ENCODE data around the gene ECE1.
"Not testable (repeated sequence)": the region's sequence is repeated elsewhere in the genome, so short reads cannot be mapped to it uniquely, and the experiment has no call there.

Gene ECE1

DNA sequence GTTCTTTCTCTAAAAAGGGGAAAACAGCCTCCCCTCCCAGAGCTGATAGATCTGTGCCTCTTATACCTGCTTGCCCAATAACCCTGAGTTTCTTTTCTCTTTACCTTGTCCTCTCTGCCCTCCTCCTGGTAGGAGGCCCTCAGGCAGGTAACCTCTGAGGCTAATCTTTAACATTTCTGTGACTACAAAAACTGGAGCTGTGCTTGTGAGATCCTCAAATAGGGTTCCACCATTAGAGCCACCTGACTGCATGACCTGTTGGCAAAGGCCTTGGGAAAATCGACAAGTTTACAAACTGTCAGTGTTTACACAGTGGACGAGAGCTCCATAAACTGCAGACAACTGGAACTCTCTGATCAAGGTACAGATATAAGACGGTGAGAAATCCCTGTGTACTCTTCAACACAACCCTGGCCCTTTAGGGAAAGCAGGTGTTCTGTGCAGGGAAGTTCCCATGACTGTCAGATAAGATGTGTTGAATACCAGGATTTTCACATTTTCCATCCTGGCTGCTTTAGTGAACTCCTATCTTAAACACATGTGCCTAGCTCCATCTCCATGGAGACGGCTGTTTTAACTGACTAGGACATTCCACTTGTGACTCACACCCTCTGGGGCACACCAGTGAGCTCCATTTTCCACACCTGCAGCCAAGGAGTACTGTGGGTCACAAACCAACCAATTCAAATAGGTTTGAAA, 38.3 kb downstream of the ECE1 start:
- DNase-seq (ENCODE audit: low spot score) = no peak

GRCh38 chr1:21249940-21250493, 40.2 kb downstream of the ECE1 start:
- DNase-seq (ENCODE audit: low spot score) = no peak

DNA sequence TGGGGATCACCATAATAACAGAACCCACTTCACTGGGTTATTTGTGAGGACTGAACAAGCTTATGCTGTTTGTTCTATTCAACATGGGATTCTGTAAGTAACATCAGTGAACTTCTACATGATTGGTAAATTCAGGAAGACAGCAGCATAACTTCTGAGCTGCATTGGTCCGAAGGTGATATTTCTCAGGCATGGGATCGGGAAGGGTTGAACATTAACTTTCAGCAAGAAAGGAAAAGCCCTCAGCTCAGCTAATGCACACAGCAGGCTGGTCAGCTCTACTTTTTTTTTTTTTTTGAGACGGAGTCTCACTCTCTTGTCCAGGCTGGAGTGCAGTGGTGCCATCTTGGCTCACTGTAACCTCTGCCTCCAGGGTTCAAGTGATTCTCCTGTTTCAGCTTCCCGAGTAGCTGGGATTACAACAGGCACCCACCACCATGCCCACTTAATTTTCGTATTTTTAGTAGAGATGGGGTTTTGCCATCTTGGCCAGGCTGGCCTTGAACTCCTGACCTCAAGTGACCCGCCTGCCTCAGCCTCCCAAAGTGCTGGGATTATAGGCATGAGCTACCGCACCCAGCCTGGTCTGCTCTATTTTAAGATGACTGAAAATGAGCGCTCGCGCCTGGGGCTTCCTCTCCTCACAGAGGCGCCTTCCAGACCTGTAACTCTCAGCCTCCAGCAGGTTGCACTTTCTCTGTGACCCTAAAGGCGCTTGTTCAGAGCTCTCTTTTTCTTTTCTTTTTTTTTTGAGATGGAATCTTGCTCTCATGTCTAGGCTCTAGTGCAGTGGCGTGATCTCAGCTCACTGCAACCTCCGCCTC, 42.2 kb downstream of the ECE1 start:
- no peak for DNase-seq (ENCODE audit: low spot score)

DNA sequence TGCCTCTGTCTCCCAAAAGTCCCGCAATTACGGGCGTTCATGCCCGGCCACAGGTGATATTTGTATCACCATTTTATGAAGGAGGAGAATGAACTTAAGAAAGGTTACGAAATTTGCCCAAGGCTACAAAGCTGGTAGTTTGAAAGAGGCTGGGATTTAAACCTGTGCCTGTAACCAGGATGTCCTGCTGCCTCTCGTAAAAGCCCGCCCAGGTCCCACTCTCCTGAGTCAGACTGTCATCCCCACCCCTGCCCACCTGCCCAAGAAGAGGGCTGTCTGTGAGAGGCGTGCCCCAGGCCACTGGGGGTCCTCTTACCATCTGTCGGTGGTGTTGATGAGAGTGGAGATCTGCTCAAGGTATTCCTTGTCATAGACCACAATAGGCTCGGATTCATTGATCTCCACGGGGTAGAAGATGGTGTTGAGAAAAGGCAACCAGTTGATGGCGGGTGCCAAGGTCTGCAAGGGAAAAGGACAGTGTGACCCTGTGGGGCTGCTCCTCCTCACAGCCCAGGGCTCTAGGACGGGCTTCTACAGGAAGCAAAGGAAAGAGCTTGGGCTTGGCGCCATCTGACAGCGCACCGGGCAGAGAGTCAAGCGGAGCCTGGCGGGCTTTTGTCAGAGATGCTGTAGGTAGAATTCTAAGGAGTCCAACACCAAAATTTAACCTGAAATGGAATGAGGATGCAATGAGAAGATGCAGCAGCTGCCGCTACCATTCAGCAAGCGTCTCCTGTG, 43.2 kb downstream of the ECE1 start:
- no peak for DNase-seq (ENCODE audit: low spot score)

GRCh38 chr1:21245688-21246229, 44.5 kb downstream of the ECE1 start:
- DNase-seq (ENCODE audit: low spot score) = no peak

GRCh38 chr1:21244986-21245687, 45.1 kb downstream of the ECE1 start:
- no peak for DNase-seq (ENCODE audit: low spot score)

DNA sequence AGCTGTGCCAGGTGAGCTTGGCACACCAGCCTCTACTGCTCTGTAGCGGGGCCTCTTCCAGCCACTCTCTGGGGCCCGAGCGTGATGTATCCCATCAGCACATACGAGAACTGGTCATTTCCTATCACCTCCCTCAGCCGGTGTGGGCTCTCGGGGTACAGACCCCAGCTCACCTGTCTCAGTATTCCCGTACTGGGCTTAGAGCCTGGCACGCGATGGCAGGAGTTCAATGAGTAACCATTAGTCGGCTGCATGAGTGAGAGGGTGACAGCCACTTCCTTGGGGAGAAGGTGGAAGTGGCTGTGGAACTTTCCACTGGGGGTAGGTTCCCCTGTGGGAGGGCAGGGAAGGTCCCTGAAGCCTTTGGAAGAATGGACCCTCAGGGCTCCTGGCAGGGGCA, 46.1 kb downstream of the ECE1 start:
- DNase-seq (ENCODE audit: low spot score) = no peak

DNA sequence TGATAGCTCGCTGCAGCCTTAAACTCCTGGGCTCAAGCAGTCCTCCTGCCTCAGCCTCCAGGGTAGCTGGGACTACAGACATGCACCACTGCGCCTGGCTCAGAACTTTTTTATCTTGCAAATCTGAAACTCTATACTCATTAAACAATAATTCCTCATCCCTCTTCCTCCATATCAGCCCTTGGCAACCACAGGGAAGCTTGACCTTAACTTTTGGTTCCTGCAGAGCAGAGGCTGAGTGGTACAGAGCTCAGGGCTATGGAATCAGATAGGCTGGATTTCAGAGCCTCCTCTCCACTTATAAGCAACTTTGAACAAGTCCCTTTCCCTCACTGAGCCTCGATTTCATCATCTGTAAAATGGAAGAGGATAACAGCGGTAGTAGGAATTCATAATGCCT, 47.4 kb downstream of the ECE1 start:
- DNase-seq (ENCODE audit: low spot score) = no peak

DNA sequence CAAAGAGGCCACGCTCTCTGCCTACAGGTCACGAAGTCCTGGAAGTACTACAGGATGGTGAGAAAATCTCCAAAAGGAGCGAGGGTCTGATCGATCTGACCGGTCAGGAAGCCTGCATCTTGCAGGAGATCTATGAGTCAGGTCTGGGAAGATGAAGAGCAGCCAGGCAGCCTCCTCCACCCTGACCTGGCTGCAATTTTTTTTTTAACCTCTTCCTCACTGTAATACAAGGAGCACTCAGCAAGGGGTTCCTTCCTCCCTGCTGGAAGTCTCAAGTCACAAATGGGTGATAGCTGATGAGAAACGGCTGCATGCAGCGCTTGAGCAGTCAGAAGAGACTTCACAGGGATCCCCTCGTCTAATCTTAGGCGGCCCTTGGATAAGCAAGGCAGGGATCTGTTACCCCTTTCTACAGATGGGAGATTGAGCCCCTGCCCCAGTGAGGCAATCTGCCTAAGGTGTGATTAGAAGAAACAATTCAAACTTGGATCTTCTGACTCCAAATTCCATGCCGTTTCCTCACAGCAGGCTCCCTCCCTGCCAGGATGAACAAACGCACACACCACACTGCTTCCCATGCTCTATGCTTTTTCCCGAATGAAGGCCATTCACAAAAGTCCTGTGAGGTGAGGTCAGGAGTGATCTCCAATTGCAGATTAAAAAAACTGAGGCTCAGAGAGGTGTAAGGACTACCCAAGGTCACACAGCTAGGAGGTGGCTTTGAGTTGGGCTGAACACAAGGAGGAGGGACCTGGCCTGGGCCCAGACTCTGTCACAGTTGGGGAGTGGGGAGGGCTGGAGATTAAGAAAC, 48.3 kb downstream of the ECE1 start:
- DNase-seq (ENCODE audit: low spot score) = no peak

GRCh38 chr1:21240706-21241105, 49.6 kb downstream of the ECE1 start:
- DNase-seq (ENCODE audit: low spot score) = no peak

DNA sequence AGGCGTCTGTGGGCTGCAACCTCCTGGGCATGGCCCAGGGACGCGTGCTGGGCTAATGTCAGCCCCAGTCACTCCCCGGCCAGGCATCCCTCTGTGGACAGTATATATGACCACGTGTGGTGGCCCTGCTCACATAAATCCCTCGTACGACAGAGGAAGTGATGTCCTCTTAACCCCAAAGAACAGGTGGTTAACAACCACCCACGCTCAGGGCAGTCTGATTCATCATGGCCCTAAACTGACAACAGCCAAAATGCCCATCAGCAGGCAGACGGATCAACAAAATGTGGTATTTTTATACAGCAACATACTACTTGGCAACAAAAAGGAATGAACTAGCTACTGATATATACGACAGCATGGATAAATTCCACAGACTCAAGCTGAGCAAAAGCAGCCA, 51.0 kb downstream of the ECE1 start:
- DNase-seq (ENCODE audit: low spot score) = no peak

- DNase-seq (ENCODE audit: low spot score) = no peak
These were observed 52.0 kb downstream of the ECE1 start for GRCh38 chr1:21238141-21238800.

- DNase-seq (ENCODE audit: low spot score) = no peak
These were observed 52.7 kb downstream of the ECE1 start for GRCh38 chr1:21237446-21238088.

DNA sequence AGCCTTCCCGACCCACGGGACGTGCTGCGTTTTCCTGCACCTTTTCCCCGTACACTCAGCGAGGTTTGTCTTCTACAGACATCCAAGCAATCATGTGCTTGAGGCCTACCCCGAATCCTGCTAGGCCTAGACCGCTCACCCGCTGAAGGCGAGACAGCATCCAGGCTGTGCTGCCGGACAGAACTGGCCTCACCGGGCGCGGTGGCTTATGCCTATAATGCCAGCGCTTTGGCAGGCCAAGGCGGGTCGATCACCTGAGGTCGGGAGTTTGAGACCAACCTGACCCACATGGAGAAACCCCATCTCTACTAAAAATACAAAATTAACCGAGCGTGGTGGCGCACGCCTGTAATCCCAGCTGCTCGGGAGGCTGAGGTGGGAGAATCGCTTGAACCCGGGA, 54.1 kb downstream of the ECE1 start:
- no peak for DNase-seq (ENCODE audit: low spot score)

- no peak for DNase-seq (ENCODE audit: low spot score)
These were observed 55.5 kb downstream of the ECE1 start for GRCh38 chr1:21234779-21235178.

- no peak for DNase-seq (ENCODE audit: low spot score)
These were observed 56.8 kb downstream of the ECE1 start for GRCh38 chr1:21233490-21233889.

DNA sequence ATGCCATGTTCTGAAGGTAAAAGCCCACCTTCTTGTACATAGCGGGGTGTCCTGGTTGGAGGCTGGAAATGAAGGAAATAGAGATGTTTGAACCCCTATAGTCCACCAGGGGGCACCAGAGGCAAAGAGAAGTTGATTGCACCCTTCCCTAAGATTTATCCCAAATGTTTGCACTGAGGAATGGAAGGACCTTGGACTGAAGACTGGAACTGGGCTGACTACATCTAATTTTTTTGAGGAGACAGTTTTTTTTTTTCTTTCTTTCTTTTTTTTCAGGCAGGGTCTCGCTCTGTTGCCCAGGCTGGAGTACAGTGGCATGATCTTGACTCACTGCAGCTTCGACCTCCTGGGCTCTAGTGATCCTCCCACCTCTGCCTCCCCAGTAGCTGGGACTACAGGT, 58.2 kb downstream of the ECE1 start:
- DNase-seq (ENCODE audit: low spot score) = peak; percentile 27

DNA sequence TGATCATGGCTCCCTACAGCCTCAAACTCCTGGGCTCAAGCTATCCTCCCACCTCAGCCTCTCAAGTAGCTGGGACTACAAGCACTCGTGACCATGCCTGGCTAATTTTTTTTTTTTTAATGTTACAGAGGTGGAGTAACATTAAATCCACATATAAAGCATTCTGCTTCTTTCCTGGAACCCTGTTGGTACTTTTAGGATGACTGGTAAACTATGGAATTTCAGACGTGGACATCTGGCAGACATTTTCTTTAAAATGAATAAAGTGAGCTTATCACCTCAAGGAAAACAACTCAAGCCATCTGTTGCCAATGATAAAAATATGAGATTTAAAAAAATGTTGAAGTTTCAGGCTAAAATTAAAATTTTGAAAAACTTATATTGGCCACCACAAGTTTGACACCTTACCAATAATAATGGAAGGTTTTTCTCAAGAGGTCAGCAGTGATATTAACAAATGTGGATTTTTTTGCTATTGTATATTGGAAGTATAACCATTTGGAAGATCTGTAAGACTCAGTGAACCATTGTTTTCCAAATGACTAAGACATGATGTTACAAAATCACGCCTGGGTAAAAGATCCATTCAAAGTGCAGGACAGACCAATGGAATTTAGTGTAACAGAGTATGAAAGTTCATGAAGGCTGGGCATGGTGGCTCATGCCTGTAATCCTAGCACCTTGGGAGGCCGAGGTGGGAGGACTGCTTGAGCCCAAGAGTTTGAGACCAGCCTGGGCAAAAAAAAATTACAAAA, 60.8 kb downstream of the ECE1 start:
- no peak for DNase-seq (ENCODE audit: low spot score)

DNA sequence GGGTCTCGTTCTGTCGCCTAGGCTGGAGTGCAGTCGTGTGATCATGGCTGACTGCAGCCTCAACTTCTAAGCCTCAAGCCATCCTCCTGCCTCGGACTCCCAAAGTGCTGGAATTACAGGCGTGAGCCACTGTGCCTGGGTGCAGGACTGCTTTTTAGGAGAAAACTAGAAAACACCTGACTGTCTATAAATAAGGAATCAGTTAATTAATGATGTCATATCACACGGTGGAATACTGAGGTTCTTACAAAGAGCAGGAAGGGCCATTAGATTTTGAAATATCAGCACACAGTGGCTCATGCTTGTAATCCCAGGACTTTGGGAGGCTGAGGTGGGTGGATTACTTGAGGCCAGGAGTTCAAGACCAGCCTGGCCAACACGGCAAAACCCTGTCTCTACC, 62.0 kb downstream of the ECE1 start:
- not testable (repeated sequence) for DNase-seq (ENCODE audit: low spot score)

Data from activated CD4-positive, alpha-beta T cell treated with anti-CD3 and anti-CD28 coated beads, Interleukin-2, Interleukin-4, amounts not matched to agents 100 ng/mL and 50 ng/mL, durations not matched to agents 16 hours and 8 hours (primary cell).